Measurements from ENCODE around the gene CFAP70. TPM values are rescaled to one million over a fixed set of nuclear protein-coding genes. Genes with fewer than 3 reads are reported as not detected.

CFAP70 gene
- total RNA-seq, 1 experiment from 2014 or later = 0.45 TPM

GRCh38 chr10:73205081-73205480, 153.6 kb downstream of the CFAP70 start:
- peaks cover 2% of the 10 kb centered on the region; the same call in 1 of the 2 replicates for H3K36me3 ChIP-seq (replicated peaks; ENCODE audit: control insufficient read depth, insufficient read depth, low read length)
- no peak overlapping the region for H3K4me3 ChIP-seq (ENCODE audit: insufficient read depth, low read depth, low read length)
- no peaks in the 10 kb centered on the region for H3K27me3 ChIP-seq (ENCODE audit: control insufficient read depth, insufficient read depth, low read length)
- no peak for DNase-seq

Other genes starting within 250 kb of the CFAP70 start
- 0.38 and 1.3 TPM in 2 replicates for gene NUDT13, start 248.4 kb downstream of the CFAP70 start, total RNA-seq (2014; rRNA removed; shearing (Covaris generic))
- 33.7 and 37.1 TPM in 2 replicates for gene ECD, start 190.9 kb downstream of the CFAP70 start, total RNA-seq (2014; rRNA removed; shearing (Covaris generic))
- 14.6 and 15.6 TPM in 2 replicates for gene FAM149B1, start 190.7 kb downstream of the CFAP70 start, total RNA-seq (2014; rRNA removed; shearing (Covaris generic))
- 32.0 and 35.0 TPM in 2 replicates for gene DNAJC9, start 111.6 kb downstream of the CFAP70 start, total RNA-seq (2014; rRNA removed; shearing (Covaris generic))
- 129 and 134 TPM in 2 replicates for gene MRPS16, start 106.2 kb downstream of the CFAP70 start, total RNA-seq (2014; rRNA removed; shearing (Covaris generic))
- gene ANXA7, start 55.2 kb upstream of the CFAP70 start, total RNA-seq (2014; rRNA removed; shearing (Covaris generic)) = 94.1 and 97.7 TPM in 2 replicates
- 1.7 and 2.2 TPM in 2 replicates for gene MSS51, start 74.7 kb upstream of the CFAP70 start, total RNA-seq (2014; rRNA removed; shearing (Covaris generic))
- 11.7 and 13.3 TPM in 2 replicates for gene PPP3CB, start 137.2 kb upstream of the CFAP70 start, total RNA-seq (2014; rRNA removed; shearing (Covaris generic))
- 25.0 and 28.4 TPM in 2 replicates for gene USP54, start 232.5 kb upstream of the CFAP70 start, total RNA-seq (2014; rRNA removed; shearing (Covaris generic))